HepG2 (cell line): ENCODE measurements around the gene LTB4R2. TPM values are rescaled to one million over a fixed set of nuclear protein-coding genes. Genes with fewer than 3 reads are reported as not detected.

ENCODE experiments used
- CSRNP2 ChIP-seq: sonication (generic); formaldehyde crosslinking; conservative IDR thresholded peaks from 2 replicates; pipeline ENCODE4 v1.8.0; 2022; ENCODE audit warnings: low read depth, missing genetic modification reagents
- DMTF1 ChIP-seq: sonication (generic); formaldehyde crosslinking; IDR thresholded peaks from 2 replicates; pipeline ENCODE4 v1.4.0; 2020; ENCODE audit warnings: mild to moderate bottlenecking, missing genetic modification reagents
- HDAC6 ChIP-seq: fragments of 200-600 bp; sonication (generic); IDR thresholded peaks from 2 replicates; pipeline ENCODE4 v1.7.0; 2017; ENCODE audit warnings: mild to moderate bottlenecking, antibody characterized with exemption, low read length, low read depth
- MEIS1 ChIP-seq: sonication (generic); formaldehyde crosslinking; IDR thresholded peaks from 2 replicates; pipeline ENCODE4 v1.9.0; 2021; ENCODE audit warnings: mild to moderate bottlenecking, missing genetic modification reagents, moderate library complexity, borderline replicate concordance
- RFXANK ChIP-seq: IDR thresholded peaks from 2 replicates; pipeline ENCODE4 v1.6.1; 2016
- SOX6 ChIP-seq, 2 experiments: fragments of 450-650 bp in 1 of 2; sonication (generic) in 1 of 2; formaldehyde crosslinking in 1 of 2; IDR thresholded peaks; 2 replicates each; pipeline versions ENCODE4 v1.4.0 to v1.6.1; 2017 to 2020; ENCODE audit warnings: antibody characterized with exemption in 1 of 2, mild to moderate bottlenecking in 1 of 2, missing genetic modification reagents in 1 of 2
- TAF1 ChIP-seq: sonication (generic); formaldehyde crosslinking; IDR thresholded peaks from 2 replicates; pipeline ENCODE4 v1.4.0; 2020; ENCODE audit warnings: missing genetic modification reagents
- ZBTB20 ChIP-seq: sonication (generic); formaldehyde crosslinking; IDR thresholded peaks from 2 replicates; pipeline ENCODE4 v1.8.1; 2023; ENCODE audit warnings: missing genetic modification reagents, low read depth, mild to moderate bottlenecking, borderline replicate concordance
- ZFP90 ChIP-seq: sonication (generic); formaldehyde crosslinking; IDR thresholded peaks from 2 replicates; pipeline ENCODE4 v1.8.0; 2022; ENCODE audit warnings: missing genetic modification reagents, mild to moderate bottlenecking, inconsistent platforms, borderline replicate concordance
- ZNF138 ChIP-seq: sonication (generic); formaldehyde crosslinking; IDR thresholded peaks from 2 replicates; pipeline ENCODE4 v1.5.0; 2020; ENCODE audit warnings: mild to moderate bottlenecking, low read depth, missing genetic modification reagents
- ZNF224 ChIP-seq: sonication (generic); formaldehyde crosslinking; IDR thresholded peaks from 2 replicates; pipeline ENCODE4 v1.5.0; 2020; ENCODE audit warnings: mild to moderate bottlenecking, missing genetic modification reagents
- ZNF263 ChIP-seq: sonication (generic); formaldehyde crosslinking; IDR thresholded peaks from 2 replicates; pipeline ENCODE4 v1.4.0; 2020; ENCODE audit warnings: missing genetic modification reagents
- ZNF780A ChIP-seq: sonication (generic); formaldehyde crosslinking; IDR thresholded peaks from 2 replicates; pipeline ENCODE4 v1.8.0; 2022; ENCODE audit warnings: mild to moderate bottlenecking, missing genetic modification reagents, moderate library complexity
- ZNF788 ChIP-seq: sonication (generic); formaldehyde crosslinking; IDR thresholded peaks from 2 replicates; pipeline ENCODE4 v1.5.0; 2020; ENCODE audit warnings: mild to moderate bottlenecking, missing genetic modification reagents, borderline replicate concordance
- ZNF816 ChIP-seq: sonication (generic); formaldehyde crosslinking; IDR thresholded peaks from 2 replicates; pipeline ENCODE4 v1.8.0; 2022; ENCODE audit warnings: missing genetic modification reagents, mild to moderate bottlenecking, borderline replicate concordance
- polyA plus RNA-seq, 8 experiments: library from polyadenylated mRNA; depleted of rRNA in 3 of 8; stranded (reverse) in 7 of 8; unstranded in 1 of 8; fragments of >200 nt; fragmentation: Illumina TruSeq in 4 of 8; extraction: Trizol in 4 of 8; gene quantifications; 2 replicates each; pipeline versions ENCODE4 v1.2.1 to v1.2.3, GENCODE V29; 2011 to 2016; ENCODE audit warnings: low read depth in 4 of 8, missing spikeins in 1 of 8, mixed read lengths in 1 of 8; ENCODE audit not compliant: insufficient read depth in 1 of 8
- total RNA-seq, 5 experiments: library from RNA; depleted of rRNA; stranded (reverse); fragments of >200 nt; fragmentation: Illumina TruSeq; extraction: Trizol; gene quantifications; 2 replicates each; pipeline ENCODE4 v1.2.3, GENCODE V29; 2016; ENCODE audit warnings: low read depth in 1 of 5
- TF ChIP-seq, protein P1 (sequence below): sonication (generic); formaldehyde crosslinking; IDR thresholded peaks from 2 replicates; pipeline ENCODE4 v1.4.0; 2020; ENCODE audit warnings: mild to moderate bottlenecking, low read depth, missing genetic modification reagents
- TF ChIP-seq, protein P2 (sequence below), 2 experiments: fragments of 450-650 bp in 1 of 2; sonication (generic) in 1 of 2; formaldehyde crosslinking; IDR thresholded peaks; 2 replicates each; pipeline versions ENCODE4 v1.5.0 to v1.8.0; 2020 to 2022; ENCODE audit warnings: mild to moderate bottlenecking in 1 of 2, missing genetic modification reagents in 1 of 2
- TF ChIP-seq, protein P3 (sequence below): sonication (generic); formaldehyde crosslinking; IDR thresholded peaks from 2 replicates; pipeline ENCODE4 v1.4.0; 2020; ENCODE audit warnings: missing genetic modification reagents

LTB4R2 gene
- total and polyA plus RNA-seq, 2 of the 13 experiments (the other 11 are each of a cell fraction or from before 2014, with no cell fraction given) = 3.9 to 6.9 TPM

- TF ChIP-seq ZNF224 (CRISPR knock-in tag) (peak; percentile 99), DMTF1 (no peak; the same call in 1 of the 2 replicates), ZNF263 (CRISPR knock-in tag) (peak; percentile 91), ZBTB20 (peak; percentile 98), HDAC6 (no peak), MEIS1 (CRISPR knock-in tag) (peak; percentile 99), ZNF816 (CRISPR knock-in tag) (peak; percentile 7; the same call in 1 of the 2 replicates), ZNF788 (peak; percentile 100), ZNF138 (peak; percentile 98), ZNF780A (CRISPR knock-in tag) (peak; percentile 95; the same call in 1 of the 2 replicates), TAF1 (CRISPR knock-in tag) (peak; percentile 90), CSRNP2 (CRISPR knock-in tag) (peak; percentile 94; the same call in 1 of the 2 replicates), ZFP90 (CRISPR knock-in tag) (peak; percentile 99), RFXANK (peak; percentile 95), SOX6 (IDR thresholded peaks at IDR 0.05) (no peak), SOX6 (CRISPR knock-in tag; IDR thresholded peaks at IDR 0.05) (peak; percentile 76)
- TF ChIP-seq, protein P1, sequence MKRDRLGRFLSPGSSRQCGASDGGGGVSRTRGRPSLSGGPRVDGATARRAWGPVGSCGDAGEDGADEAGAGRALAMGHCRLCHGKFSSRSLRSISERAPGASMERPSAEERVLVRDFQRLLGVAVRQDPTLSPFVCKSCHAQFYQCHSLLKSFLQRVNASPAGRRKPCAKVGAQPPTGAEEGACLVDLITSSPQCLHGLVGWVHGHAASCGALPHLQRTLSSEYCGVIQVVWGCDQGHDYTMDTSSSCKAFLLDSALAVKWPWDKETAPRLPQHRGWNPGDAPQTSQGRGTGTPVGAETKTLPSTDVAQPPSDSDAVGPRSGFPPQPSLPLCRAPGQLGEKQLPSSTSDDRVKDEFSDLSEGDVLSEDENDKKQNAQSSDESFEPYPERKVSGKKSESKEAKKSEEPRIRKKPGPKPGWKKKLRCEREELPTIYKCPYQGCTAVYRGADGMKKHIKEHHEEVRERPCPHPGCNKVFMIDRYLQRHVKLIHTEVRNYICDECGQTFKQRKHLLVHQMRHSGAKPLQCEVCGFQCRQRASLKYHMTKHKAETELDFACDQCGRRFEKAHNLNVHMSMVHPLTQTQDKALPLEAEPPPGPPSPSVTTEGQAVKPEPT = peak; percentile 98
- TF ChIP-seq, protein P2, sequence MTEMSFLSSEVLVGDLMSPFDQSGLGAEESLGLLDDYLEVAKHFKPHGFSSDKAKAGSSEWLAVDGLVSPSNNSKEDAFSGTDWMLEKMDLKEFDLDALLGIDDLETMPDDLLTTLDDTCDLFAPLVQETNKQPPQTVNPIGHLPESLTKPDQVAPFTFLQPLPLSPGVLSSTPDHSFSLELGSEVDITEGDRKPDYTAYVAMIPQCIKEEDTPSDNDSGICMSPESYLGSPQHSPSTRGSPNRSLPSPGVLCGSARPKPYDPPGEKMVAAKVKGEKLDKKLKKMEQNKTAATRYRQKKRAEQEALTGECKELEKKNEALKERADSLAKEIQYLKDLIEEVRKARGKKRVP (CRISPR knock-in tag; IDR thresholded peaks at IDR 0.05) = peak in 1 of 2 experiments; percentile 88; a peak in 2 of 4 replicates
- TF ChIP-seq, protein P3, sequence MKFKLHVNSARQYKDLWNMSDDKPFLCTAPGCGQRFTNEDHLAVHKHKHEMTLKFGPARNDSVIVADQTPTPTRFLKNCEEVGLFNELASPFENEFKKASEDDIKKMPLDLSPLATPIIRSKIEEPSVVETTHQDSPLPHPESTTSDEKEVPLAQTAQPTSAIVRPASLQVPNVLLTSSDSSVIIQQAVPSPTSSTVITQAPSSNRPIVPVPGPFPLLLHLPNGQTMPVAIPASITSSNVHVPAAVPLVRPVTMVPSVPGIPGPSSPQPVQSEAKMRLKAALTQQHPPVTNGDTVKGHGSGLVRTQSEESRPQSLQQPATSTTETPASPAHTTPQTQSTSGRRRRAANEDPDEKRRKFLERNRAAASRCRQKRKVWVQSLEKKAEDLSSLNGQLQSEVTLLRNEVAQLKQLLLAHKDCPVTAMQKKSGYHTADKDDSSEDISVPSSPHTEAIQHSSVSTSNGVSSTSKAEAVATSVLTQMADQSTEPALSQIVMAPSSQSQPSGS (CRISPR knock-in tag) = peak; percentile 97
These were observed 38.7 kb upstream of the LTB4R2 start, which contains the start of gene RABGGTA (continued) for GRCh38 chr14:24271134-24271833.
